Transverse colon (tissue), 4 donors: ENCODE results near the gene GLA. TPM values are rescaled to one million over a fixed set of nuclear protein-coding genes. Genes with fewer than 3 reads are reported as not detected.

Source experiments
- DNase-seq: peaks from one replicate; pipeline ENCODE4 v3.0.0-alpha.2; 2019
- H3K27ac ChIP-seq, 4 donors: fragments of 200-600 bp; sonication (generic); 2 replicates each; pipeline ENCODE4 v1.5.1; 2016 to 2018; ENCODE audit warnings: inconsistent platforms in 4 of 4
- H3K27me3 ChIP-seq: fragments of 200-600 bp; sonication (generic); 2 replicates; pipeline ENCODE4 v1.5.1; 2017; ENCODE audit warnings: inconsistent platforms
- H3K36me3 ChIP-seq, 4 donors: fragments of 200-600 bp; sonication (generic); 2 replicates each; pipeline ENCODE4 v1.5.1; 2017 to 2019; ENCODE audit warnings: inconsistent platforms in 4 of 4
- H3K4me1 ChIP-seq, 4 donors: fragments of 200-600 bp; sonication (generic); 2 replicates each; pipeline ENCODE4 v1.5.1; 2017 to 2020; ENCODE audit warnings: inconsistent platforms in 4 of 4
- H3K4me3 ChIP-seq, 4 donors: fragments of 200-600 bp; sonication (generic); 1 replicate in 1 of 4; 2 replicates in 3 of 4; pipeline versions ENCODE4 v1.5.1 to v1.6.1; 2017 to 2019; ENCODE audit warnings: inconsistent platforms in 4 of 4
- H3K9me3 ChIP-seq, 2 donors: fragments of 200-600 bp; sonication (generic); 2 replicates each; pipeline ENCODE4 v1.5.1; 2017 to 2019; ENCODE audit warnings: inconsistent platforms in 2 of 2
- EP300 ChIP-seq: sonication (generic); formaldehyde crosslinking; IDR thresholded peaks from one replicate; pipeline ENCODE4 v1.6.1; 2017; ENCODE audit warnings: antibody characterized with exemption, low read depth
- POLR2A ChIP-seq: fragments of 450-650 bp; IDR thresholded peaks from one replicate; pipeline ENCODE4 v1.6.1; 2016; ENCODE audit warnings: antibody characterized with exemption, mild to moderate bottlenecking, moderate library complexity
- POLR2AphosphoS5 ChIP-seq, 3 donors: sonication (generic); formaldehyde crosslinking; IDR thresholded peaks; one replicate each; pipeline ENCODE4 v1.6.1; 2016; ENCODE audit warnings: antibody characterized with exemption in 3 of 3
- WGBS, 2 donors: methylation state at CpG; one replicate each; pipeline ENCODE4 v1.1.5; 2018; ENCODE audit warnings: low coverage in 1 of 2; 5-methylcytosine and 5-hydroxymethylcytosine counted together
- in situ Hi-C, 4 donors: fragments of 200-750 bp; cut with MboI; loops; one replicate each; pipeline versions ENCODE4 v1.15.0 to v1.15.1; 2017; ENCODE audit warnings: low sequenced_read_pairs in 3 of 4, low pct_ligation_motif_present in 1 of 4, low pct_unique_long_range_greater_than_20kb in 1 of 4
- intact Hi-C: fragments of 100-400 bp; cut with DNase I; formaldehyde crosslinking; loops from one replicate; pipeline ENCODE4 v1.15.1; 2023; ENCODE audit warnings: low total_unique reads
- total RNA-seq, 4 donors: library from RNA; depleted of rRNA; stranded (reverse); fragments of >200 nt; gene quantifications; one replicate each; pipeline ENCODE4 v1.1.0, GENCODE V29; 2016
- TF ChIP-seq, protein P1 (sequence below), 5 experiments: fragments of 200-600 bp in 3 of 5; fragments of 450-650 bp in 2 of 5; sonication (generic) in 3 of 5; IDR thresholded peaks; 1 replicate in 2 of 5; 2 replicates in 3 of 5; pipeline ENCODE4 v1.5.1; 2016 to 2017; ENCODE audit warnings: antibody characterized with exemption in 5 of 5, inconsistent platforms in 3 of 5, mild to moderate bottlenecking in 2 of 5, moderate library complexity in 1 of 5

Gene GLA
- total RNA-seq, 4 donors from 2014 or later, result 1.4 to 20.8 (median 13.5) TPM

GRCh38 chrX:101416691-101417090 lies 9.0 kb upstream of the GLA start:
- no peaks in the 10 kb centered on the region for H3K36me3 ChIP-seq
- TF ChIP-seq EP300, result no peak
- no peak for TF ChIP-seq POLR2A
- no peak for TF ChIP-seq POLR2AphosphoS5 (IDR thresholded peaks at IDR 0.05)
- TF ChIP-seq, protein P1, sequence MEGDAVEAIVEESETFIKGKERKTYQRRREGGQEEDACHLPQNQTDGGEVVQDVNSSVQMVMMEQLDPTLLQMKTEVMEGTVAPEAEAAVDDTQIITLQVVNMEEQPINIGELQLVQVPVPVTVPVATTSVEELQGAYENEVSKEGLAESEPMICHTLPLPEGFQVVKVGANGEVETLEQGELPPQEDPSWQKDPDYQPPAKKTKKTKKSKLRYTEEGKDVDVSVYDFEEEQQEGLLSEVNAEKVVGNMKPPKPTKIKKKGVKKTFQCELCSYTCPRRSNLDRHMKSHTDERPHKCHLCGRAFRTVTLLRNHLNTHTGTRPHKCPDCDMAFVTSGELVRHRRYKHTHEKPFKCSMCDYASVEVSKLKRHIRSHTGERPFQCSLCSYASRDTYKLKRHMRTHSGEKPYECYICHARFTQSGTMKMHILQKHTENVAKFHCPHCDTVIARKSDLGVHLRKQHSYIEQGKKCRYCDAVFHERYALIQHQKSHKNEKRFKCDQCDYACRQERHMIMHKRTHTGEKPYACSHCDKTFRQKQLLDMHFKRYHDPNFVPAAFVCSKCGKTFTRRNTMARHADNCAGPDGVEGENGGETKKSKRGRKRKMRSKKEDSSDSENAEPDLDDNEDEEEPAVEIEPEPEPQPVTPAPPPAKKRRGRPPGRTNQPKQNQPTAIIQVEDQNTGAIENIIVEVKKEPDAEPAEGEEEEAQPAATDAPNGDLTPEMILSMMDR (IDR thresholded peaks at IDR 0.05), result no peak
- DNase-seq, result no peak
- WGBS, 2 donors, result 91% methylated on average over 7 of the region's 7 CpGs; no CpG with 5 or more reads in 1 of the 2 donors
- peaks cover 0 to 28% (median 5%) of the 10 kb centered on the region in 4 donors for H3K4me1 ChIP-seq
- intact Hi-C loops (loop anchor here (10.0 kb wide), 1 partner anchor 338 kb away; no protein-coding TSS in a partner anchor), in situ Hi-C loops (loop anchor here in 2 of 4 donors (25.0 kb wide), 2 partner anchors 221 to 346 kb away; no protein-coding TSS in a partner anchor)
- H3K9me3 ChIP-seq, result no peaks in the 10 kb centered on the region
- H3K4me3 ChIP-seq, result no peak overlapping the region
- no peaks in the 10 kb centered on the region for H3K27me3 ChIP-seq
- H3K27ac ChIP-seq, result no peak overlapping the region

- intact Hi-C loops, result loop anchor here (10.0 kb wide), 1 partner anchor 339 kb away; no protein-coding TSS in a partner anchor
- Histone ChIP-seq H3K4me3 (no peak overlapping the region), H3K27me3 (no peaks in the 10 kb centered on the region), H3K36me3 (no peaks in the 10 kb centered on the region), H3K27ac (peak overlapping the region; percentile 15 to 67 (median 57)), H3K9me3 (no peaks in the 10 kb centered on the region), H3K4me1 (peaks cover 0 to 35% (median 5%) of the 10 kb centered on the region in 4 donors)
- WGBS, 2 donors, result 31 to 42% methylated on average over 3 to 12 of the region's 12 CpGs
- no peak for TF ChIP-seq EP300
- TF ChIP-seq POLR2A, result no peak
- TF ChIP-seq POLR2AphosphoS5 (IDR thresholded peaks at IDR 0.05), result no peak
- TF ChIP-seq, protein P1 (IDR thresholded peaks at IDR 0.05), result peak; percentile 56 to 86 (median 59)
- in situ Hi-C loops, result loop anchor here in 2 of 4 donors (25.0 kb wide), 2 partner anchors 222 to 347 kb away; no protein-coding TSS in a partner anchor
- no peak for DNase-seq
Observed at GRCh38 chrX:101415180-101416145, 7.7 kb upstream of the GLA start.

DNA sequence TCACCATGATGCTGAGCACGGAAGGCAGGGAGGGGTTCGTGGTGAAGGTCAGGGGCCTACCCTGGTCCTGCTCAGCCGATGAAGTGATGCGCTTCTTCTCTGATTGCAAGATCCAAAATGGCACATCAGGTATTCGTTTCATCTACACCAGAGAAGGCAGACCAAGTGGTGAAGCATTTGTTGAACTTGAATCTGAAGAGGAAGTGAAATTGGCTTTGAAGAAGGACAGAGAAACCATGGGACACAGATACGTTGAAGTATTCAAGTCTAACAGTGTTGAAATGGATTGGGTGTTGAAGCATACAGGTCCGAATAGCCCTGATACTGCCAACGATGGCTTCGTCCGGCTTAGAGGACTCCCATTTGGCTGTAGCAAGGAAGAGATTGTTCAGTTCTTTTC lies 4.3 kb upstream of the GLA start:
- no peak overlapping the region for H3K27ac ChIP-seq
- no peaks in the 10 kb centered on the region for H3K9me3 ChIP-seq
- intact Hi-C loops, result loop anchor here (10.0 kb wide), 1 partner anchor 343 kb away; no protein-coding TSS in a partner anchor
- in situ Hi-C loops, result loop anchor here in 2 of 4 donors (25.0 kb wide), 2 partner anchors 225 to 350 kb away; no protein-coding TSS in a partner anchor
- no peak for TF ChIP-seq POLR2A
- TF ChIP-seq EP300, result no peak
- TF ChIP-seq, protein P1 (IDR thresholded peaks at IDR 0.05), result no peak
- TF ChIP-seq POLR2AphosphoS5 (IDR thresholded peaks at IDR 0.05), result no peak
- no peaks in the 10 kb centered on the region for H3K36me3 ChIP-seq
- H3K27me3 ChIP-seq, result no peaks in the 10 kb centered on the region
- H3K4me1 ChIP-seq, result peaks cover 0 to 34% (median 5%) of the 10 kb centered on the region in 4 donors
- 83 to 100% methylated on average over 1 to 10 of the region's 10 CpGs for WGBS, 2 donors
- DNase-seq, result no peak
- H3K4me3 ChIP-seq, result no peak overlapping the region

DNA sequence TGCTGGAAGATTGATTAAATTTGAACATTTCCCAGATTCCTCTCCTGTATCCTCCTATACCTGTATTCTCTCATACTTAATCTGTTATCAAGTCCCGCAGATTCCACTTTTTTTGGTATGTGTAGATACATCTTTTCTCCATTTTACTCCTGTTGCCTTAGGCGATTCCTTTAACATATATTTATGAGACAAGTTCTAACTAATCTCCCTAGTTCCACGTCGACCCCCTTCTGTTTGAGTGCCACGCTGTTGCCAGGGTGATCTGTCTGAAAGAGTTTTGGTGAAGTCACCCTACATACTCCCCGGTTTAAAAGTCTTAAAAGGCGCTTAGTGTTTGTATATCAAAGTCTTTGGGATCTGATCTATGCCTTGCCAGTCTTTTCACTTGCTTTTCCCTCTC lies 2.7 kb upstream of the GLA start:
- Histone ChIP-seq H3K27me3 (no peaks in the 10 kb centered on the region), H3K27ac (peak overlapping the region in 3 of 4 donors; percentile 17 to 81 (median 34)), H3K9me3 (no peaks in the 10 kb centered on the region), H3K4me1 (peaks cover 0 to 38% (median 2%) of the 10 kb centered on the region in 4 donors), H3K36me3 (no peaks in the 10 kb centered on the region), H3K4me3 (peak overlapping the region in 1 of 4 donors; percentile 7)
- in situ Hi-C loops, result loop anchor here in 2 of 4 donors (25.0 kb wide), 2 partner anchors 227 to 352 kb away; no protein-coding TSS in a partner anchor
- WGBS, 2 donors, result 63 to 83% methylated on average over 1 to 7 of the region's 7 CpGs
- no peak for DNase-seq
- TF ChIP-seq EP300 (no peak), POLR2A (no peak), POLR2AphosphoS5 (IDR thresholded peaks at IDR 0.05) (no peak)
- TF ChIP-seq, protein P1 (IDR thresholded peaks at IDR 0.05), result no peak
- intact Hi-C loops, result loop anchor here (10.0 kb wide), 1 partner anchor 344 kb away; no protein-coding TSS in a partner anchor
